SH-SY5Y (cell line): Measurements from ENCODE around the gene SLC22A12.

ENCODE experiments used
- GATA2 ChIP-seq: IDR thresholded peaks from 2 replicates; pipeline ENCODE4 v1.6.1; 2011; ENCODE audit warnings: mild to moderate bottlenecking, low read depth, low read length
- GATA3 ChIP-seq: IDR thresholded peaks from 2 replicates; pipeline ENCODE4 v1.6.1; 2011; ENCODE audit warnings: low read depth, mild to moderate bottlenecking, low read length, moderate library complexity

GRCh38 chr11:64641596-64642417, 50.8 kb downstream of the SLC22A12 start:
- TF ChIP-seq GATA2 (peak; percentile 44; the same call in 1 of the 2 replicates), GATA3 (no peak)
